GM21423 (cell line): ENCODE measurements around the gene PLPP2.

Source experiments
- ATAC-seq: cut with Tn5 transposase; IDR thresholded peaks from one replicate; pipeline ENCODE4 v1.9.1; 2021; ENCODE audit warnings: mild to moderate bottlenecking, moderate library complexity; ENCODE audit not compliant: unreplicated experiment

Gene PLPP2

GRCh38 chr19:291006-291521 is at the start of gene PLPP2:
PLPP2 (minus strand) TSS chr19:291403; CDS start chr19:291336, 67 bp downstream.
- no peak for ATAC-seq

- no peak for ATAC-seq
These were observed 49.6 kb upstream of the PLPP2 start for GRCh38 chr19:340620-341385.

- no peak for ATAC-seq
These were observed 48.2 kb upstream of the PLPP2 start for GRCh38 chr19:339262-339887.

GRCh38 chr19:338421-338820 is 47.2 kb upstream of the PLPP2 start:
- ATAC-seq = no peak

- no peak for ATAC-seq
These were observed 44.9 kb upstream of the PLPP2 start for GRCh38 chr19:336067-336614.

GRCh38 chr19:335486-336066 is 44.4 kb upstream of the PLPP2 start:
- ATAC-seq = no peak

- ATAC-seq = no peak
These were observed 43.9 kb upstream of the PLPP2 start for GRCh38 chr19:335072-335471.

- ATAC-seq = no peak
These were observed 43.3 kb upstream of the PLPP2 start for GRCh38 chr19:334296-335071.

GRCh38 chr19:330503-330902 is 39.3 kb upstream of the PLPP2 start:
- ATAC-seq = no peak

GRCh38 chr19:329876-330275 is 38.7 kb upstream of the PLPP2 start:
- no peak for ATAC-seq

- ATAC-seq = no peak
These were observed 36.9 kb upstream of the PLPP2 start for GRCh38 chr19:328025-328505.

- no peak for ATAC-seq
These were observed 36.3 kb upstream of the PLPP2 start for GRCh38 chr19:327291-328024.

GRCh38 chr19:326871-327270 is 35.7 kb upstream of the PLPP2 start:
- ATAC-seq = no peak

GRCh38 chr19:325937-326565 is 34.8 kb upstream of the PLPP2 start:
- no peak for ATAC-seq

- ATAC-seq = no peak
These were observed 34.2 kb upstream of the PLPP2 start for GRCh38 chr19:325173-325936.

GRCh38 chr19:324716-325115 is 33.5 kb upstream of the PLPP2 start:
- ATAC-seq = no peak

GRCh38 chr19:322616-323015 is 31.4 kb upstream of the PLPP2 start:
- ATAC-seq = no peak

GRCh38 chr19:318509-318774 is 27.2 kb upstream of the PLPP2 start:
- no peak for ATAC-seq
